Omental fat pad (tissue), 4 donors: ENCODE data around the gene TEC. TPM values are rescaled to one million over a fixed set of nuclear protein-coding genes. Genes with fewer than 3 reads are reported as not detected.
A peak's percentile ranks its signal among the peaks of the same experiment; 100 is the strongest.

ENCODE experiments used
- ATAC-seq: fragments of 150-250 bp; one replicate; pipeline ENCODE4 v1.9.1; 2016; ENCODE audit warnings: mild to moderate bottlenecking, moderate library complexity; ENCODE audit not compliant: low FRiP score
- DNase-seq: peaks from one replicate; pipeline ENCODE4 v3.0.0-alpha.2; 2019; ENCODE audit warnings: low spot score
- CTCF ChIP-seq, 3 donors: fragments of 450-650 bp; IDR thresholded peaks; one replicate each; pipeline ENCODE4 v1.5.1; 2016 to 2017; ENCODE audit warnings: antibody characterized with exemption in 3 of 3, mild to moderate bottlenecking in 3 of 3, moderate library complexity in 2 of 3
- total RNA-seq, 4 donors: library from RNA; depleted of rRNA; stranded (reverse); fragments of >200 nt; gene quantifications; one replicate each; pipeline ENCODE4 v1.1.0, GENCODE V29; 2016

TEC gene
- total RNA-seq, 4 donors from 2014 or later: 2.6 to 4.8 (median 3.9) TPM

GRCh38 chr4:48275686-48276085 lies 6.0 kb upstream of the TEC start:
- ATAC-seq: no peak
- no peak for TF ChIP-seq CTCF (IDR thresholded peaks at IDR 0.05)
- no peak for DNase-seq

GRCh38 chr4:48275247-48275646 lies 5.6 kb upstream of the TEC start:
- ATAC-seq (no peak), DNase-seq (no peak)
- TF ChIP-seq CTCF (IDR thresholded peaks at IDR 0.05): no peak

GRCh38 chr4:48271626-48272025 lies 2.0 kb upstream of the TEC start:
- TF ChIP-seq CTCF (IDR thresholded peaks at IDR 0.05): no peak
- no peak for DNase-seq
- no peak for ATAC-seq

- ATAC-seq (no peak), DNase-seq (no peak)
- TF ChIP-seq CTCF (IDR thresholded peaks at IDR 0.05): no peak
Observed at GRCh38 chr4:48270951-48271473, 1.4 kb upstream of the TEC start.

- DNase-seq (no peak), ATAC-seq (no peak)
- TF ChIP-seq CTCF (IDR thresholded peaks at IDR 0.05): no peak
Observed at GRCh38 chr4:48270523-48270897, 872 bp upstream of the TEC start.

GRCh38 chr4:48269861-48270522 lies 354 bp upstream of the TEC start:
- peak; percentile 98 for ATAC-seq
- TF ChIP-seq CTCF (IDR thresholded peaks at IDR 0.05): no peak

GRCh38 chr4:48267574-48267973 lies 2.1 kb downstream of the TEC start:
- DNase-seq (no peak), ATAC-seq (no peak)
- TF ChIP-seq CTCF (IDR thresholded peaks at IDR 0.05): no peak

More at GRCh38 chr4:48269861-48270522, 354 bp upstream of the TEC start:
- DNase-seq: peak; percentile 89
